ENCODE measurements around the gene DDX51.
"Not testable (repeated sequence)": the region's sequence is repeated elsewhere in the genome, so short reads cannot be mapped to it uniquely, and the experiment has no call there.

DDX51 gene

DNA sequence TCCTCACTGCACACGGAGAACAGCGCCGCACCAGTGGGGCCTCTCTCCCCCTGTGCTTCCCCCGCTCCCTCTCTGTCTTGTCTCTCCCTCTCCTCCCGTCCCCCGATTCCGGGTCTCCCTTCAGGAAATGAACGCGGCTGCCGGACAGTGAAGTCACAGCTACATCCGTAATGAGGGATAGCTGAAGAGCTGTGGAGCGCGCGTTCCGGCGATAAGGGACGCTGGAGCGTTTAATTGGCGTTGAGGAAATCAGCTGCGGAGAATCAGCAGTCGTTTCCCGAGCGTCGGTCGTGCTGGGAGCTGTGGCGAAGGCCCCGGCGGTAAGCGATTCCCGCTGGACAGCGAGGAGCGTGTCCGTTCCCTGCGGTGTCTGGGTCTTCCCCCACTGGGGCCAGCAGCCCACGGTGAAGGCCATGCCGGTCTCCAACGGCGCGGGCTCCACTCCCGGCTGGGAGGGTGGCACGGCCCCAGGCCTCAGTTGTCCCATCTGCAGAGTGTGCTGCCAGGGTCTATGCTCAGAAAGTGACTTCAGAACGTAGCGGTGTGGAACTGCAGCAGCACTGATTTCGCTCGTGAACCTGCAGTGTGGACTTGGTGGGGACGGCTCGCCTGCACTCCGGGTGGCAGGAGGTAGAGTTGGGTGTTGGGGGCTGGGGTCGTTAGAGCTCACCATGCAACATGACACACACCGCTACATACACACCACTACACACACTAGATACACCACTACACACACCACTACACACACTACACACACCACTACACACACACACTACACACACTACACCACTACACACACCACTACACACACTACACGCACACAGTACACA, 11.0 kb upstream of the DDX51 start:
- DNase-seq (ENCODE audit: low spot score): no peak

DNA sequence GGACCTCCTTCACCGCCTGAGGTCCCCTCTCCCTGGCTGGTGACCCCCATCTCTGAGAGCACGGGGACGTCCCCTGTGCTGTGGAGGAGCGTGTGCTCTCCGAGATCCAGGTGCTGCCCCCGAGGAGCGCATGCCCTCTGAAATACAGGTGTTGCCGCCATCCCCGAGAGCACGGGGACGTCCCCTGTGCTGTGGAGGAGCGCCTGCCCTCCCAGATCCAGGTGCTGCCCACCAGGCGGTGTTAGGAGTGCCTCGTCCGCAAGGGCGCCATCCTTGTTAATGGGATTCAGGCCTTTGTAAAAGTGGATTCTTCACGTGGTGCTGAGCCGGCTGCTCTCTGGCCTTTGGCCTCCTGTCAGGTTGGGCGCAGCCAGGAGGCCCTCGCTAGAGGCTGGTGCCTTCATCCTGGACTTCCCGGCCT, 10.2 kb upstream of the DDX51 start:
- DNase-seq (ENCODE audit: low spot score): no peak

DNA sequence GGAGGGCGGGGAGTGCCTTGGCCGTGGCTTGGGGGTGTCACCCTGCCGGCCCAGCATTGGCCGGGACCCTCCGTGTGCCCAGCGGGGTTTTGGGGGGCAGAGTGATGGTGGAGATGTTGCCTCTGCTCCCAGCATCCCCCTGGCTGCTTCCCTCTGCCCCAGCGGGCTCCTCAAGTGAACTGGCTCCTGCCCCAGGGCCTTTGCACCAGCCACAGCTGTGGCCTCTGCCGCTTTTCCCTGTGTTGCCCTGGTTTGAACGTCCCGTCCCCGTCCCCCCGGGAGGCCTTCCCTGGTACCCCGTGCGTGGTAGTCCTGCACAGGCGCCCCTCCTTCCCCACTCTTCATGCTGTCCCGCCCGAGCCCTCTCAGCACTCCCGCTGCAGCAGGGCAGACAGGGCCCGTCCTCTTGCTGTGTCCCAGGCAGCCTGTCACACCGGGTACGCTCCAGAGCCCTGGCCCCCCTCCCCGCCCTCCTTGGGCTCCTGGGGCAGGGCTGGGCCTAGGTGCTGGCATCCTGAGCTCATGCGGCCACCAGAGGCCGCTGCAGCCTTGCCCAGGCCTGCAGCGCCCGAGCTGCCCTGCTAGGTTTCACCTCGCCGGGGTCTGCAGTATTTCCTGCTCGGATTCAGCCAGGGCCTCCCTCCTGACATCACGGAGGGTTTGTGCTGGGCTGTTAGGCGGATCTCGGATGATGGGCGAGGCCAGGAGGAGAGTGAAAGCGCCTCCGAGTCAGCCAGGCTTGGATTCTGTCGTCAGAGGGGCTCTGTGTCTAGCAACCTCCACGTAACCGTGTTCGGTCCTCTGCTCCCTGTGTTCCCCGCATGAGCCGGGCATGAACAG, 9.6 kb upstream of the DDX51 start:
- DNase-seq (ENCODE audit: low spot score): peak; percentile 91

DNA sequence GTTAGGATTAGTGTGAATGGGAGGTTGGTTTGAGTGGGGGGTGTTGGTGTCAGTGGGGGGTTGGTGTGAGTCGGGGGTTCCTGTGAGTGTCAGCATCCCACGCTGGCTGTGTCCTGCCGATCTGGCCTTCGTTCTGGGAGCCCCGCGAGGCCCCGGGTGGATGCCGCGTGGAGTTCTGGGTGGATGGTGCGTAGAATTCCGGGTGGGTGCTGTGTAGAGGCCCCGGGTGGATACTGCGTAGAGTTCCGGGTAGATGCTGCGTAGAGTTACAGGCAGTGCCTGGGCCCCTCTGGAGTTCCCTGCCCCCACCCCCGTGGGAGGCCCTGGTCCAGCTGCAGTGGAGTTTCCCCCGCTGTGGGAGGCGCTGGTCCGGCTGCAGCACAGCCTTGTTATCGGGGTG, 8.8 kb upstream of the DDX51 start:
- DNase-seq (ENCODE audit: low spot score): no peak

DNA sequence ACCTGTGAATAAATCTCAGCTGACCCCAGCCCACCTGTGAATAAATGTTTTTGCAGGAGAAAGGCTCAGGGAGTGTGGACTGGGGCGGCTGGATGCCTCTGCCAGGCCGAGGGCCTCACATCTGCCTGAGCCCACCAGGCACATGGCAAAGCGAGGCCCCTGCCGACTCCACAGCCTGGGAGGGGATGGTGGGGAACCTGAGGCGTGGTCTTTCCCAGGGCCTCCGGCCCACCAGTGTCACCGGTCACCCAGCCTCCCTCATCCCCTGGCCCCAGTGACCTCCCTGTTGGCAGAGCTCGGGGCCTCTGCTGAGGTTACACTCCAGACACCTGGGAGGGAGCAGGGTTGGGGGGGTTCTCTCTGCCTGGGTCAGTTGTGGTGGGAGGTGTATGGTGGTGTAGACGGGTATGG, 8.3 kb upstream of the DDX51 start:
- no peak for DNase-seq (ENCODE audit: low spot score)

DNA sequence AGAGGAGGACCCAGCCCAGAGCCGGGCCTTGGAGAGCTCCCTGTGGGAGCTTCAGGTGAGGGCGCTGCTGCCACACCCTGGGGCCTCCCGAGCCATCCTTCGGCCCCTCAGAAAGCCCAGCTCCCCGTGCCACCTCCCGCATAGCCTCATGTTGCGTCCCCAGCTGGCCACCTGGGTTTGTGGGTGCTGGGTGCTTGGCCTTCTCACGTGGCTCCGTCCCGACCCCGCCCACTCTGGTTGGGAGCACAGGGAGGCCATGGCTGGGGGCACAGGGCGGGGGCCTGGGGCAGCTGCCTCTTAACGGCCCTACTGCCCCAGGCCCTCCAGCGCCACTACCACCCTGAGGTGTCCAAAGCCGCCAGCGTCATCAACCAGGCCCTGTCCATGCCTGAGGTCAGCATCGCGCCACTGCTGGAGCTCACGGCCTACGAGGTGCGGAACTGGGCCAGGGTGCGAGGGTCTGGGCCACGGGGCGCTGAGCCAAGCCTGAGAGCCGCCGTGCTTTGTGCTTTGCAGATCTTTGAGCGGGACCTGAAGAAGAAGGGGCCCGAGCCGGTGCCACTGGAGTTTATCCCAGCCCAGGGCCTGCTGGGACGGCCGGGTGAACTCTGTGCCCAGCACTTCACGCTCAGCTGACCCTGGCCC, 7.8 kb upstream of the DDX51 start:
- no peak for DNase-seq (ENCODE audit: low spot score)

DNA sequence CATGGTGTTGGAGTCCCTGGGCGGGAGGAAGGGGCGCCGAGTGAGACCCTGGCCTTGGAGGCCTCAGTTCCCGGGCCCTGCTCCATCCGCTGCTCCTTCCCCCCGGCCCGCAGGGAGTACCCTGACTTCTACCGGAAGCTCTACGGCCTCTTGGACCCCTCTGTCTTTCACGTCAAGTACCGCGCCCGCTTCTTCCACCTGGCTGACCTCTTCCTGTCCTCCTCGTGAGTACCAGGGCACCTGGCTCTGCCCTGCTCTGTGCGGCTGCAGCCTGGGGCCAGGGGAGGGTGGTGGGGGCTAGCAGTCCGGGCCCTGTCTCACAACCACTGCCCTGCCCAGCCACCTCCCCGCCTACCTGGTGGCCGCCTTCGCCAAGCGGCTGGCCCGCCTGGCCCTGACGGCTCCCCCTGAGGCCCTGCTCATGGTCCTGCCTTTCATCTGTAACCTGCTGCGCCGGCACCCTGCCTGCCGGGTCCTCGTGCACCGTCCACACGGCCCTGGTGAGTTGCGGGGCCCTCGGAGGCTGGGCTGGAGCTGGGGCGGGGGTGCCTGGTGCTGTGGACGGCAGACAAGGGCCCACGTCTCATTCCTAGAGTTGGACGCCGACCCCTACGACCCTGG, 7.1 kb upstream of the DDX51 start:
- no peak for DNase-seq (ENCODE audit: low spot score)

DNA sequence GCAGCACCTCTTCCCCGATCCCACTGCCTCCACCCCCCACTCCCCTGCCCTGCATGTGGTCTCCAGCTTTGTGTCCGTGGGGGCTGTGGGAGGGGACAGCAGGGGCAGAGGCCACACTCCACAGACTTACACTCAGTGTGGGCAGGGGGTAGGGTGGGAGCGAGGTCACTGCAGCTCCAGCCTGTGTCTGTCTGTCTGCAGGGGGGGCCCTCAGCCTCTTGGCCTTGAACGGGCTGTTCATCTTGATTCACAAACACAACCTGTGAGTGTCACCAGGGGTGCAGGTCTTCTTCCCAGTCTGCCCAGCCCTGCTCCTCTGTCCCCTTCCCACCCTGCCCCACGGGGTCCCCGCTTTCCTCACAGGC, 6.6 kb upstream of the DDX51 start:
- no peak for DNase-seq (ENCODE audit: low spot score)

DNA sequence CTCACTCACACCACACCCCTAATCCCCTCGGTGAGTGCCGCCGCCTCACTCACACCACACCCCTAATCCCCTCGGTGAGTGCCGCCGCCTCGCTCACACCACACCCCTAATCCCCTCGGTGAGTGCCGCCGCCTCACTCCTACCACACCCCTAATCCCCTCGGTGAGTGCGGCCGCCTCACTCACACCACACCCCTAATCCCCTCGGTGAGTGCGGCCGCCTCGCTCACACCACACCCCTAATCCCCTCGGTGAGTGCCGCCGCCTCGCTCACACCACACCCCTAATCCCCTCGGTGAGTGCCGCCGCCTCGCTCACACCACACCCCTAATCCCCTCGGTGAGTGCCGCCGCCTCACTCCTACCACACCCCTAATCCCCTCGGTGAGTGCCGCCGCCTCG, 5.4 kb upstream of the DDX51 start:
- DNase-seq (ENCODE audit: low spot score): not testable (repeated sequence)

DNA sequence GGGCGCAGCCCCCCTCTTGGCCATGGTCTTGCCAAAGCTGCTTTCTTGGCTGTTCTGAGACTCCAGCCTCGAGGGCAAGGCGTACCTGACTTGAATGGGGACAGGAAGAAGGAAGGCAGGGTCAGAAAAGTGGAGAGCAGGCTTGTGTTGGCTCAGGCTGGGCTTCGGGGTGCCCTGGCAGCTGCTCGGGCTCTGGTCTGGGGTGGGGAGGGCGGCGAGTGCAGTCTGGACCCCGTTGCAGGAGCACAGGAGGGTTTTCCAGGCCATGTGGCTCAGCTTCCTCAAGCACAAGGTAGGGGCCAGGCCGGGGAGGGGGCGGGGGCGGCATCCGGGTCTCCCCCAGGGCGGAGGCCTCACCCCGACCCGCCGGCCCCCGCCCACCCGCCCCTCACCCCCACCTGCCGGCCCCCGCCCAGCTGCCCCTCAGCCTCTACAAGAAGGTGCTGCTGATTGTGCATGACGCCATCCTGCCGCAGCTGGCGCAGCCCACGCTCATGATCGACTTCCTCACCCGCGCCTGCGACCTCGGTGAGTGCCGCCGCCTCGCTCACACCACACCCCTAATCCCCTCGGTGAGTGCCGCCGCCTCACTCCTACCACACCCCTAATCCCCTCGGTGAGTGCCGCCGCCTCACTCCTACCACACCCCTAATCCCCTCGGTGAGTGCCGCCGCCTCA, 4.4 kb upstream of the DDX51 start:
- DNase-seq (ENCODE audit: low spot score): no peak

DNA sequence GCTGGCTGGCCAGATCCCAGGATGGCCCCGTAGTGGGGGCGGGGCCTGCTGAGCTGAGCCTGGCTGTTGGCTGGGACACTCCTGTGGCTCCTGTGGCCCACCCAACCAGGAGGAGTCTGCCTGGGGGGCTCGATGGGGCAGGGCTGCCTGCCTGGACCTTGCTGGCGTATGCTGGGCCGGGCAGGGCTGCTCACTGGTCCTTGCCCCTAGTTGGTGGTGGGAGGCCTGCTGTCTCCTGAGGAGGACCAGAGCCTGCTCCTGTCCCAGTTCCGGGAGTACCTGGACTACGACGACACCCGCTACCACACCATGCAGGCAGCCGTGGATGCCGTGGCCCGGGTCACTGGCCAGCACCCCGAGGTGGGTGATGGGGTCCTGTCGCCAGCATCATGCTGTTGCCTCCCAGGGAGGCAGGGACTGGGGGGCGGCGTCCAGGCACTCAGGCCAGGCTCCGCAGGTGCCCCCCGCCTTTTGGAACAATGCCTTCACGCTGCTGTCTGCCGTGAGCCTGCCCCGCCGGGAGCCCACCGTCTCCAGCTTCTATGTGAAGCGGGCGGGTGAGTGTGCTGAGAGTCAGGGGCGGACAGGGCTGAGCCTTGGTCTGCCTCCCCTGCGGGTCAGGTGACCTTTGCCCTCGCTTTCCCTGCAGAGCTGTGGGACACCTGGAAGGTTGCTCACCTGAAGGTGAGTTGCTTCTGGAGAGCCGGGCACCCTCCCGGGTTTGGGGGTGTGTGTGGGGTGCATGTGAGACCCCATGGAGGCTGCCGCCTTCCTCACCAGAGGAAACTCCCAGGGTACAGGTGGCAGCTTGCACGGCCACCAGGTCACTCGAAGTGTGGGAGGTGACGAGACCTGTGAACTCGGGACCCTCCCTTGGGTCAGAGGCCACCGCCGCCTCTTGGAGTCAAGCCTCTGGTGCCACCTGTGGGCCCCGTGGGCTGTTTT, 3.6 kb upstream of the DDX51 start:
- no peak for DNase-seq (ENCODE audit: low spot score)

DNA sequence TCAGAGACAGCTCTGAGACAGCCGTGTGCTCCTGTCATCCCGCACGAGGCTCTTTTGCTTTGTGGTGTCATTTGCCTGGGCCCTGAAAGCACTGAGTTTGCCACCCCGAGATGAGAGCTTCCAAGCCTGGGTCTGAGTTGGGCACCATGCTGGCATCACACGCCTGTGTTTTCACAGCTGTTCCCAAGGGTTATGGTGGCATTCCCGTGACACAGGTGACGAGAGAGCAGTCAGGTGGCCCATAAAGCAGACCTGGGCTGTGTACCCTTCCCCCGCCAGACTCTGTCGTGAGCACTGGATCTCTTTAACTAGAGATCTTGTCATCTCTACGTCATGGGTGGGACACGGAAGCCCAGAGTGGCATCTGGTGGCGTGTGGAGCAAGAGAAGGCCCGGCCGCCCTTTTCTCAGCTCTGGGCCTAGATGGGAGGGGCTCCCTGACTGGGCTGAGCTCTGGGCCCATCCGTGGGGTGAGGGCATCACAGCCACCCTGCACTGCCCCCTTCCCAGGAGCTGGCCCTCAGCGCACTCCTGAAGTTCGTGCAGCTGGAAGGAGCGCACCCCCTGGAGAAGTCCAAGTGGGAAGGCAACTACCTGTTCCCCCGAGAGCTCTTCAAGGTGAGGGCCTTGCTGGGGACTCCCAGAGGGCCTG, 2.8 kb upstream of the DDX51 start:
- no peak for DNase-seq (ENCODE audit: low spot score)

DNA sequence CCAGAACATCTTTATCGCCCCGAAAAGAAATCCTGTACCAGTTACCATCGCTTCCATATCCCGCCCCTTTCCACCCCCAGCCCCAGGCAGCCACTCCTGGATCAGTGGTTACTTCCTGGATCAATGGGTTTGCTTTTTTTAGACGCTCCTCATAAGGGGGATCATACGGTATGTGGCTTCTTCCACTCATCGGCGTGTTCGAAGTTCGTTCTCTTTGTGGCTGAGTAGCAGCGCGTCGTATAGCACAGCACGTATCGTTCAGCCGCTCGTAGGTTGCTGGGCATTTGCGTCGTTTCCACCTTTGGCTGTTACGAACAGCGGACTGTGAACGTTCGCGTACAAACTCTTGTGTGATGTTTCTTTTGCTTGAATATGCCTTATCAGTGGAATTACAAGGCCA, 2.0 kb upstream of the DDX51 start:
- DNase-seq (ENCODE audit: low spot score): no peak

DNA sequence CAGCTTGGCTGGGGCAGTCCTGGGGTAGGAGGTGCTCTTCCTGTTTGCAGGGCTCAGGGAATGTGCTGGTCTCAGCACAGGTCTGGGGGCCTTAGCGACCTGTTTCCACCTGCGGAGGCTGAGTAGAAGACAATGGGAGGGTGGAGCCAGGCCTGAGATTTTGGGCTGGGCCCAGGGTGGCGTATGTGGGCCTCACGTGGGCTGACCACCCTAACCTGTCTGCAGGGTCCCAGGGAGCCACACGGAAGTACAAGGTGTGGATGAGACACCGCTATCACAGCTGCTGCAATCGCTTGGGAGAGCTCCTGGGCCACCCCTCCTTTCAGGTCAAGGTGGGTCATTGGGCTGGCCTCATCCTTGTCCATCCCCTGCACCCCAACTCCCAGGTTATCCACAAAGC, 1.2 kb upstream of the DDX51 start:
- no peak for DNase-seq (ENCODE audit: low spot score)

DNA sequence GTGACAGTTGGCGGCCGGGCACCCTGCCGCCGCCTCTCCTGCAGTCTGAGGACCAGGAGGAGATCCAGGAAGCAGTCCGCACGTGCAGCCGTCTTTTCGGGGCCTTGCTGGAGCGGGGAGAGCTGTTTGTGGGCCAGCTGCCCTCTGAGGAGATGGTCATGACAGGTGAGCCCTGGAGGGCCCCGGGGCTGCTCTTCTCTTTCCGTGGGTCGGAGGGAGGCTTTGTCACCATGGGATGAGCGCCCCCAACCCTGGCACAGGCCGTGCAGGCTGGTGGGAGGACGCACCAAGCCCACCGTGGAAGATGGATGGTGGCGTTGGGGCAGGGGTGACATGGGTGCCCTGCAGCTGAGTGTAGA, 670 bp upstream of the DDX51 start:
- DNase-seq (ENCODE audit: low spot score): no peak

DNA sequence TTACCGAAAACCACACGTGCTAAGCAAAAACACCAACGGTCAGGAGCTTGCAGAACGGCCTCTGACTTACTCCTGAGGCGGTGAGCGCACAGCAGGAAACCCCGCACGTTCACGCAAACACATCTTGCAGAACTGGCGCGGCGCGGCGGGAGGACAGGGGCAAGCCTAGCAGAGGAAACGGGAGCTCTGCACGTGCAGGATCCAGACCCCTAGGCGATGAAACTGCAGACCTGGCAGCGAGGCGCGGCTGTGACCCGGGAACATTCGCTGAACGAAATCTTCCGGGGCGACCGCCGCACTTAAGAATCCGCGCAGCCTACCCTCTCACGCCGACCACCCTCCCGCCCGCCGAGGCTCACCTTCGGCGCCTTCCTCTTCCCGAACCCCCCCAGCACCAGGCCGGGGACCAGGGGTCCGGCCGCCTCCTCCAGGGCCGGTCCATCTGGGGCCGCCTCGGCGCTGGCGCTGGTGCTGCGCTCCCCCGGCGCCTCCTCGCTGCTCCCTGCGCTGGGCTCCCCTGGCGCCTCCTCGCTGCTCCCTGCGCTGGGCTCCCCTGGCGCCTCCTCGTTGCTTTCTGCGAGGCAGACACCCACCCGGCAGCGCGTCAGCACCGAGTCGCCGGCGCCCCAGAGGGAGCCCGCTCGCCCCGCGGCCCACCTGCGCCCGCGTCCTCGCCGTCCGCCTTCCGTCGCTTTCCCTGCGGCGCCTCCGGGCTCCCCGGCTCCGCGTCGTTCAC, 615 bp downstream of the DDX51 start:
- DNase-seq (ENCODE audit: low spot score): no peak

DNA sequence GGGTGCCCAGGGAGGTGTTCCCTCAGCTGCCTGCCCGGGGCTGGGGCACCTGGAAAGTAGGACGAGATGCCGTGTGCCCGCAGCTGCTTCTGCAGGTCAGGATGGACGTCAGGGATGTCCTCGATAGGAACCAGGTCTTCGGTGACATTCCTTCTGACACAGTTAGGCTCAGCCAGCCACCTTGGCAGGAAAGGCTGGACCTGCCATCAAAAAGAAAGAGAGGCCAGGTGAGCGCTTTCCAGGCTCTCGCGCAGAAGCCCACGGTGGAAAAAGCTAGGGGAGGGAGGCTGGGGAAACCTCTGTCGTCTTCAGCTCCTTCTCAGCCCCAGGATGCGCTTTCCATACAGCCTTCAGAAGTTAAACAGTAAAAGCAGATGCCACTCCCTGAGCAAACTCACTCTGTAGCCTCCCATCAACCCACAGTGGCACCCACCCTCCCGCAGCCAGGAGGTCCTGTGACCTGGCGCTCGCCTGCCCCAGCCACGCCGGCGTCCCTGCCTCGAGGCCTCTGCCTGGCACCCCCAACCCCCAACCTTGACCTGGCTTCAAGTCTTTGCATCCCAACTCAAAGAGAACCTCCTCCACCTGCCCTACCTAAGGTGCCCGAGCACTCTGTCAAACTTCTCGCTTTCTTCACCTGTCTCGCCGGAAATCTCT, 1.3 kb downstream of the DDX51 start:
- no peak for DNase-seq (ENCODE audit: low spot score)

DNA sequence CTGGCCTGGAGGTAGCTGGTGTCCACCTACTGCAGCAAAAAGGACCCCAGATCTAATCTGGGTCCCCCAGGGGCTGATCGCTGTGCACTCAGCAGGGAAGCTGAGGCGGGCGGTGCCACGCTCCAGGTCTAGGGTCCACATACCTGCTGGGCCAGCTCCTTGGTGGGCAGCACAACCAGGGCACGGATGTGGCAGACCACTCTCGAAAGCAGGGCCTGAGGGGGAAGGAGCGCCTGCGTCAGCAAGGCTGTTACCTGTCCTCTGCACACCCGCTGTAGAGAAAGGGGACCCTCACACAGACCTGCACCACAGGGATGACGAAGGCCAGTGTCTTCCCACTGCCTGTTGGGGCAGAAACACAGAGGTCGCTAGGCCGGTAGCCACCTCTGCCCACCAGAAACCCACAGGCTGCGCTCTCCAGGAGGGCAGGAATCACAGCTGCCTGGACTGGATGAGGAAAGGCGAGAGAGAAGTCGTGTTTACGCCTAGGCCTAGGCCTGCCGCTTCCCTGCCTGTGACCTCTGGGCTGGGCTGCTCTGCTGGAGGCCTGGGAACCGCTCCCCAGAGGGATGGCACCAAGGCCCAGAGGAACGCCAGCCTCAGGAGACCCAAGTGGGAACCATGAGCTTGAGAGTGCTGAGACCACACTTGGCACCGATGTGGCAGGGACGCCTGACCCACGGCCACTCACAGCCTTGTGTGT, 2.0 kb downstream of the DDX51 start:
- no peak for DNase-seq (ENCODE audit: low spot score)
